Mammary epithelial cell (primary cell): ENCODE measurements around the gene KLHL13.

Experiments
- EZH2 ChIP-seq: IDR thresholded peaks from 2 replicates; pipeline ENCODE4 v1.6.1; 2012; ENCODE audit warnings: low read length, inconsistent platforms, borderline replicate concordance
- TF ChIP-seq, protein P1 (sequence below), 2 donors: IDR thresholded peaks in 1 of 2; conservative IDR thresholded peaks in 1 of 2; 2 replicates each; pipeline ENCODE4 v1.5.1; 2011 to 2012; ENCODE audit warnings: inconsistent platforms in 2 of 2, low read length in 2 of 2, mild to moderate bottlenecking in 2 of 2, control low read depth in 1 of 2, low read depth in 1 of 2; ENCODE audit not compliant: insufficient read depth in 1 of 2; ENCODE audit errors: extremely low read depth in 1 of 2

DNA sequence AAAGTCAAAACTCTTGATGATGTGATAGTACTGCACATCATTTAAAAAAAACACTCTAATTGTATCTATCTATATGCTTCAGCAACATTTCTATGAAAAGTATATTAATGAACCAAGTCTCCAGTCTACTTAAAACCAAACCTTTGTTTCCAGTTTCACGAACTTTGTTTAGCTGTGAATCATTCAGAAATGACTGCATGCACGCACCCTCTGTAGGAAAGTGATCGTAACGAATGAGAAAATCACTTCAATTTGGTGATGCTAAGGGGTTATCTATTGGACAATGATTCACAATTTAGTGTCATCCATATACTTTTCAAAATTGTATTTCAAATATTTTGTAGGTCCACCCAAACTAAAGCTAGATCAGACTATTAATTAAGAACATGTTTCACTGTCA is 157.6 kb downstream of the KLHL13 start:
- TF ChIP-seq, protein P1, sequence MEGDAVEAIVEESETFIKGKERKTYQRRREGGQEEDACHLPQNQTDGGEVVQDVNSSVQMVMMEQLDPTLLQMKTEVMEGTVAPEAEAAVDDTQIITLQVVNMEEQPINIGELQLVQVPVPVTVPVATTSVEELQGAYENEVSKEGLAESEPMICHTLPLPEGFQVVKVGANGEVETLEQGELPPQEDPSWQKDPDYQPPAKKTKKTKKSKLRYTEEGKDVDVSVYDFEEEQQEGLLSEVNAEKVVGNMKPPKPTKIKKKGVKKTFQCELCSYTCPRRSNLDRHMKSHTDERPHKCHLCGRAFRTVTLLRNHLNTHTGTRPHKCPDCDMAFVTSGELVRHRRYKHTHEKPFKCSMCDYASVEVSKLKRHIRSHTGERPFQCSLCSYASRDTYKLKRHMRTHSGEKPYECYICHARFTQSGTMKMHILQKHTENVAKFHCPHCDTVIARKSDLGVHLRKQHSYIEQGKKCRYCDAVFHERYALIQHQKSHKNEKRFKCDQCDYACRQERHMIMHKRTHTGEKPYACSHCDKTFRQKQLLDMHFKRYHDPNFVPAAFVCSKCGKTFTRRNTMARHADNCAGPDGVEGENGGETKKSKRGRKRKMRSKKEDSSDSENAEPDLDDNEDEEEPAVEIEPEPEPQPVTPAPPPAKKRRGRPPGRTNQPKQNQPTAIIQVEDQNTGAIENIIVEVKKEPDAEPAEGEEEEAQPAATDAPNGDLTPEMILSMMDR (conservative IDR thresholded peaks at IDR 0.05 in 1 of 2, IDR thresholded peaks at IDR 0.05 in 1 of 2; ENCODE audit: extremely low read depth in 1 of 2, insufficient read depth in 1 of 2, low read depth in 1 of 2, low read length in 2 of 2): no peak
- no peak for TF ChIP-seq EZH2
